HepG2 (cell line): ENCODE results near the gene PPIP5K2. TPM values are rescaled to one million over a fixed set of nuclear protein-coding genes. Genes with fewer than 3 reads are reported as not detected.

Source experiments
- ADNP ChIP-seq: sonication (generic); formaldehyde crosslinking; IDR thresholded peaks from 2 replicates; pipeline ENCODE4 v1.4.0; 2020; ENCODE audit warnings: missing genetic modification reagents
- CBX1 ChIP-seq: IDR thresholded peaks from one replicate; pipeline ENCODE4 v1.6.1; 2016; ENCODE audit warnings: antibody characterized with exemption, low read depth
- ETV5 ChIP-seq: IDR thresholded peaks from 2 replicates; pipeline ENCODE4 v1.6.1; 2018; ENCODE audit warnings: missing biosample characterization, missing genetic modification reagents, inconsistent platforms, borderline replicate concordance
- FOXC1 ChIP-seq: sonication (generic); formaldehyde crosslinking; IDR thresholded peaks from 2 replicates; pipeline ENCODE4 v1.8.0; 2022; ENCODE audit warnings: mild to moderate bottlenecking, missing genetic modification reagents, borderline replicate concordance
- KMT2A ChIP-seq: sonication (generic); formaldehyde crosslinking; IDR thresholded peaks from 2 replicates; pipeline ENCODE4 v1.4.0; 2020; ENCODE audit warnings: missing genetic modification reagents
- NAIF1 ChIP-seq: sonication (generic); formaldehyde crosslinking; IDR thresholded peaks from 2 replicates; pipeline ENCODE4 v1.5.0; 2020; ENCODE audit warnings: mild to moderate bottlenecking, missing genetic modification reagents, borderline replicate concordance
- NCOA1 ChIP-seq: sonication (generic); formaldehyde crosslinking; IDR thresholded peaks from 2 replicates; pipeline ENCODE4 v1.9.0; 2021; ENCODE audit warnings: missing genetic modification reagents
- NFIC ChIP-seq: IDR thresholded peaks from 2 replicates; pipeline ENCODE4 v1.6.1; 2012; ENCODE audit warnings: mild to moderate bottlenecking, low read length, inconsistent platforms
- RFX3 ChIP-seq: IDR thresholded peaks from 2 replicates; pipeline ENCODE4 v1.6.1; 2016; ENCODE audit warnings: missing biosample characterization, missing genetic modification reagents
- ZNF260 ChIP-seq: sonication (generic); formaldehyde crosslinking; IDR thresholded peaks from 2 replicates; pipeline ENCODE4 v1.4.0; 2020; ENCODE audit warnings: missing genetic modification reagents, low read depth, mild to moderate bottlenecking, borderline replicate concordance
- ZNF703 ChIP-seq: sonication (generic); formaldehyde crosslinking; IDR thresholded peaks from 2 replicates; pipeline ENCODE4 v1.5.1; 2020; ENCODE audit warnings: missing genetic modification reagents, mild to moderate bottlenecking, moderate library complexity, borderline replicate concordance
- ZNF775 ChIP-seq: sonication (generic); formaldehyde crosslinking; IDR thresholded peaks from 2 replicates; pipeline ENCODE4 v1.4.0; 2020; ENCODE audit warnings: missing genetic modification reagents, mild to moderate bottlenecking, moderate library complexity, borderline replicate concordance
- polyA plus RNA-seq, 8 experiments: library from polyadenylated mRNA; depleted of rRNA in 3 of 8; stranded (reverse) in 7 of 8; unstranded in 1 of 8; fragments of >200 nt; fragmentation: Illumina TruSeq in 4 of 8; extraction: Trizol in 4 of 8; gene quantifications; 2 replicates each; pipeline versions ENCODE4 v1.2.1 to v1.2.3, GENCODE V29; 2011 to 2016; ENCODE audit warnings: low read depth in 4 of 8, missing spikeins in 1 of 8, mixed read lengths in 1 of 8; ENCODE audit not compliant: insufficient read depth in 1 of 8
- total RNA-seq, 5 experiments: library from RNA; depleted of rRNA; stranded (reverse); fragments of >200 nt; fragmentation: Illumina TruSeq; extraction: Trizol; gene quantifications; 2 replicates each; pipeline ENCODE4 v1.2.3, GENCODE V29; 2016; ENCODE audit warnings: low read depth in 1 of 5
- TF ChIP-seq, protein P1 (sequence below): IDR thresholded peaks from 2 replicates; pipeline ENCODE4 v1.6.1; 2016; ENCODE audit warnings: low read depth
- TF ChIP-seq, protein P2 (sequence below): sonication (generic); formaldehyde crosslinking; IDR thresholded peaks from 2 replicates; pipeline ENCODE4 v1.4.0; 2020; ENCODE audit warnings: missing genetic modification reagents; ENCODE audit errors: not compliant biosample characterization
- TF ChIP-seq, protein P3 (sequence below): sonication (generic); formaldehyde crosslinking; IDR thresholded peaks from 2 replicates; pipeline ENCODE4 v1.4.0; 2020; ENCODE audit warnings: mild to moderate bottlenecking, missing genetic modification reagents, borderline replicate concordance
- TF ChIP-seq, protein P4 (sequence below): sonication (generic); formaldehyde crosslinking; IDR thresholded peaks from 2 replicates; pipeline ENCODE4 v1.4.0; 2020; ENCODE audit warnings: missing genetic modification reagents, borderline replicate concordance
- TF ChIP-seq, protein P5 (sequence below): sonication (generic); formaldehyde crosslinking; IDR thresholded peaks from 2 replicates; pipeline ENCODE4 v1.5.0; 2020; ENCODE audit warnings: missing genetic modification reagents

The PPIP5K2 gene
- total and polyA plus RNA-seq, 2 of the 13 experiments (the other 11 are each of a cell fraction or from before 2014, with no cell fraction given) = 19.7 to 45.6 TPM

DNA sequence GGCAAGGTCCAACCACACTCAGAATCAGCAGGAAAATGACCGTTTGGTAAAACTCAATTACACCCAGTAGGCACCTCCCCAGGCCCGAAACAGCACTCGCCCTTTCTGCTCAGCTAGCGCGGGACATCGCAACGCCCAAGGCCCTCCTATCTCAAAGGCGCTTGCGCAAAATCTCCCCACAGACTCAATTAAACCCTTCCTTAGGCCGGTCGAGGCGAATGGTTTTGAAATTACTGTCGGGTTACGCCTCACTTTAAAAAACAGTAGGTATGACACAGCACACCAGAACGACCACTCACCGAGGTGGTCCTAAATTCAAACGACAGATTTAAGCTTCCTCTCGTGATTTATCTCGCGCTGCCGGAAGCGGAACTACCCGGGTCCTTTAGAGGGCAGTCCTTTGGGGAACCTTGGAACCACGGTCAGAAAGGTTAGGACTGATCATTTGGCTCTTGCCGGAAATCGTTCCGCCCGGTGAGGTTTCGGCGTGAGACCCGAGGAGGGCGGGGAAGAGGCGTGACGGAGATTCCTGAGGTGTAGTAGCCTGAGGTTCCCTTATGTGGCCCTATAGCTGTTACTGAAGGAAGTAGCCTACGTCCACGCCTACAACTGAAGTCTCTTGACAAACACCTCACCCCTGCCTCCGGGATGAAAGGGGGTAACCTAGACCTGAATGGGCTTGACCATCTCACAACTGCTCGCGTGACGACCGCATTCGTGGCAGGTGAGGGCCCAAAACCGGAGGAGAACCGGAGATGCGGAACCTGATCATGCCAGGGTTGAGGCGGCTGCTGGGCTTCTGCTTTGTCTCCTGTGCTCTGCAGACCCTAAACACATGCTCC, at the start of gene PPIP5K2, which contains the start of gene GIN1 (continued):
- TF ChIP-seq, protein P1, sequence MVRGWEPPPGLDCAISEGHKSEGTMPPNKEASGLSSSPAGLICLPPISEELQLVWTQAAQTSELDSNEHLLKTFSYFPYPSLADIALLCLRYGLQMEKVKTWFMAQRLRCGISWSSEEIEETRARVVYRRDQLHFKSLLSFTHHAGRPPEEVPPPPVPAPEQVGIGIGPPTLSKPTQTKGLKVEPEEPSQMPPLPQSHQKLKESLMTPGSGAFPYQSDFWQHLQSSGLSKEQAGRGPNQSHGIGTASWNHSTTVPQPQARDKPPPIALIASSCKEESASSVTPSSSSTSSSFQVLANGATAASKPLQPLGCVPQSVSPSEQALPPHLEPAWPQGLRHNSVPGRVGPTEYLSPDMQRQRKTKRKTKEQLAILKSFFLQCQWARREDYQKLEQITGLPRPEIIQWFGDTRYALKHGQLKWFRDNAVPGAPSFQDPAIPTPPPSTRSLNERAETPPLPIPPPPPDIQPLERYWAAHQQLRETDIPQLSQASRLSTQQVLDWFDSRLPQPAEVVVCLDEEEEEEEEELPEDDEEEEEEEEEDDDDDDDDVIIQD (CRISPR knock-in tag) = peak; percentile 65; the same call in 1 of the 2 replicates
- TF ChIP-seq FOXC1 (CRISPR knock-in tag) = peak; percentile 77; the same call in 1 of the 2 replicates
- TF ChIP-seq, protein P2, sequence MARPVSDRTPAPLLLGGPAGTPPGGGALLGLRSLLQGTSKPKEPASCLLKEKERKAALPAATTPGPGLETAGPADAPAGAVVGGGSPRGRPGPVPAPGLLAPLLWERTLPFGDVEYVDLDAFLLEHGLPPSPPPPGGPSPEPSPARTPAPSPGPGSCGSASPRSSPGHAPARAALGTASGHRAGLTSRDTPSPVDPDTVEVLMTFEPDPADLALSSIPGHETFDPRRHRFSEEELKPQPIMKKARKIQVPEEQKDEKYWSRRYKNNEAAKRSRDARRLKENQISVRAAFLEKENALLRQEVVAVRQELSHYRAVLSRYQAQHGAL (CRISPR knock-in tag) = peak; percentile 29
- TF ChIP-seq, protein P3, sequence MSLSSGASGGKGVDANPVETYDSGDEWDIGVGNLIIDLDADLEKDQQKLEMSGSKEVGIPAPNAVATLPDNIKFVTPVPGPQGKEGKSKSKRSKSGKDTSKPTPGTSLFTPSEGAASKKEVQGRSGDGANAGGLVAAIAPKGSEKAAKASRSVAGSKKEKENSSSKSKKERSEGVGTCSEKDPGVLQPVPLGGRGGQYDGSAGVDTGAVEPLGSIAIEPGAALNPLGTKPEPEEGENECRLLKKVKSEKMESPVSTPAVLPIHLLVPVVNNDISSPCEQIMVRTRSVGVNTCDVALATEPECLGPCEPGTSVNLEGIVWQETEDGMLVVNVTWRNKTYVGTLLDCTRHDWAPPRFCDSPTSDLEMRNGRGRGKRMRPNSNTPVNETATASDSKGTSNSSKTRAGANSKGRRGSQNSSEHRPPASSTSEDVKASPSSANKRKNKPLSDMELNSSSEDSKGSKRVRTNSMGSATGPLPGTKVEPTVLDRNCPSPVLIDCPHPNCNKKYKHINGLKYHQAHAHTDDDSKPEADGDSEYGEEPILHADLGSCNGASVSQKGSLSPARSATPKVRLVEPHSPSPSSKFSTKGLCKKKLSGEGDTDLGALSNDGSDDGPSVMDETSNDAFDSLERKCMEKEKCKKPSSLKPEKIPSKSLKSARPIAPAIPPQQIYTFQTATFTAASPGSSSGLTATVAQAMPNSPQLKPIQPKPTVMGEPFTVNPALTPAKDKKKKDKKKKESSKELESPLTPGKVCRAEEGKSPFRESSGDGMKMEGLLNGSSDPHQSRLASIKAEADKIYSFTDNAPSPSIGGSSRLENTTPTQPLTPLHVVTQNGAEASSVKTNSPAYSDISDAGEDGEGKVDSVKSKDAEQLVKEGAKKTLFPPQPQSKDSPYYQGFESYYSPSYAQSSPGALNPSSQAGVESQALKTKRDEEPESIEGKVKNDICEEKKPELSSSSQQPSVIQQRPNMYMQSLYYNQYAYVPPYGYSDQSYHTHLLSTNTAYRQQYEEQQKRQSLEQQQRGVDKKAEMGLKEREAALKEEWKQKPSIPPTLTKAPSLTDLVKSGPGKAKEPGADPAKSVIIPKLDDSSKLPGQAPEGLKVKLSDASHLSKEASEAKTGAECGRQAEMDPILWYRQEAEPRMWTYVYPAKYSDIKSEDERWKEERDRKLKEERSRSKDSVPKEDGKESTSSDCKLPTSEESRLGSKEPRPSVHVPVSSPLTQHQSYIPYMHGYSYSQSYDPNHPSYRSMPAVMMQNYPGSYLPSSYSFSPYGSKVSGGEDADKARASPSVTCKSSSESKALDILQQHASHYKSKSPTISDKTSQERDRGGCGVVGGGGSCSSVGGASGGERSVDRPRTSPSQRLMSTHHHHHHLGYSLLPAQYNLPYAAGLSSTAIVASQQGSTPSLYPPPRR (CRISPR knock-in tag) = no peak
- peak; percentile 70; the same call in 1 of the 2 replicates for TF ChIP-seq NAIF1
- peak; percentile 97 for TF ChIP-seq KMT2A (CRISPR knock-in tag)
- no peak for TF ChIP-seq RFX3
- TF ChIP-seq NFIC = no peak
- peak; percentile 85 for TF ChIP-seq CBX1
- no peak; the same call in 1 of the 2 replicates for TF ChIP-seq ZNF703 (CRISPR knock-in tag)
- TF ChIP-seq ZNF775 = no peak
- peak; percentile 75; the same call in 1 of the 2 replicates for TF ChIP-seq ETV5 (CRISPR knock-in tag)
- no peak for TF ChIP-seq ZNF260
- TF ChIP-seq NCOA1 (CRISPR knock-in tag) = 0 out of 2 replicates have a peak, but pooled peaks have one; percentile 41
- TF ChIP-seq ADNP (CRISPR knock-in tag) = no peak
- TF ChIP-seq, protein P4, sequence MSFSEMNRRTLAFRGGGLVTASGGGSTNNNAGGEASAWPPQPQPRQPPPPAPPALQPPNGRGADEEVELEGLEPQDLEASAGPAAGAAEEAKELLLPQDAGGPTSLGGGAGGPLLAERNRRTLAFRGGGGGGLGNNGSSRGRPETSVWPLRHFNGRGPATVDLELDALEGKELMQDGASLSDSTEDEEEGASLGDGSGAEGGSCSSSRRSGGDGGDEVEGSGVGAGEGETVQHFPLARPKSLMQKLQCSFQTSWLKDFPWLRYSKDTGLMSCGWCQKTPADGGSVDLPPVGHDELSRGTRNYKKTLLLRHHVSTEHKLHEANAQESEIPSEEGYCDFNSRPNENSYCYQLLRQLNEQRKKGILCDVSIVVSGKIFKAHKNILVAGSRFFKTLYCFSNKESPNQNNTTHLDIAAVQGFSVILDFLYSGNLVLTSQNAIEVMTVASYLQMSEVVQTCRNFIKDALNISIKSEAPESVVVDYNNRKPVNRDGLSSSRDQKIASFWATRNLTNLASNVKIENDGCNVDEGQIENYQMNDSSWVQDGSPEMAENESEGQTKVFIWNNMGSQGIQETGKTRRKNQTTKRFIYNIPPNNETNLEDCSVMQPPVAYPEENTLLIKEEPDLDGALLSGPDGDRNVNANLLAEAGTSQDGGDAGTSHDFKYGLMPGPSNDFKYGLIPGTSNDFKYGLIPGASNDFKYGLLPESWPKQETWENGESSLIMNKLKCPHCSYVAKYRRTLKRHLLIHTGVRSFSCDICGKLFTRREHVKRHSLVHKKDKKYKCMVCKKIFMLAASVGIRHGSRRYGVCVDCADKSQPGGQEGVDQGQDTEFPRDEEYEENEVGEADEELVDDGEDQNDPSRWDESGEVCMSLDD (CRISPR knock-in tag) = no peak
- TF ChIP-seq, protein P5, sequence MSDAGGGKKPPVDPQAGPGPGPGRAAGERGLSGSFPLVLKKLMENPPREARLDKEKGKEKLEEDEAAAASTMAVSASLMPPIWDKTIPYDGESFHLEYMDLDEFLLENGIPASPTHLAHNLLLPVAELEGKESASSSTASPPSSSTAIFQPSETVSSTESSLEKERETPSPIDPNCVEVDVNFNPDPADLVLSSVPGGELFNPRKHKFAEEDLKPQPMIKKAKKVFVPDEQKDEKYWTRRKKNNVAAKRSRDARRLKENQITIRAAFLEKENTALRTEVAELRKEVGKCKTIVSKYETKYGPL = peak; percentile 29; the same call in 1 of the 2 replicates
